Dermis lymphatic vessel endothelial cell (primary cell): ENCODE results near the gene HECTD4. TPM values are rescaled to one million over a fixed set of nuclear protein-coding genes. Genes with fewer than 3 reads are reported as not detected.

Experiments
- total RNA-seq: library from RNA; depleted of rRNA; stranded (reverse); fragments of >200 nt; gene quantifications from 2 replicates; pipeline ENCODE4 v1.2.1, GENCODE V29; 2014

Gene HECTD4
- 13.0 and 16.2 TPM in 2 replicates for total RNA-seq

GRCh38 chr12:112381883-112382796, at the start of gene HECTD4:
Gene HECTD4, minus strand, starts transcription at chr12:112382431. Its CDS starts 303 bp downstream, at chr12:112382128.

GRCh38 chr12:112418608-112419296, 36.5 kb upstream of the HECTD4 start, which contains the start of gene PTPN11:
Gene PTPN11, plus strand, starts transcription at chr12:112418947. Its CDS starts 165 bp downstream, at chr12:112419112.

GRCh38 chr12:112409064-112409905, 27.1 kb upstream of the HECTD4 start, which contains the start of gene RPL6:
Gene RPL6, minus strand, starts transcription at chr12:112409605. Its CDS starts 949 bp downstream, at chr12:112408656.

GRCh38 chr12:112125250-112125999, 256.8 kb downstream of the HECTD4 start, which contains the start of gene TRAFD1:
Gene TRAFD1, plus strand, starts transcription at chr12:112125560. Its CDS starts 4,963 bp downstream, at chr12:112130523.

Other genes starting within 250 kb of the HECTD4 start
- 496 and 798 TPM in 2 replicates for gene RPL6, start 27.2 kb upstream of the HECTD4 start, total RNA-seq
- 64.0 and 71.9 TPM in 2 replicates for gene PTPN11, start 36.5 kb upstream of the HECTD4 start, total RNA-seq